SK-N-SH (cell line): ENCODE data around the gene ZNF664. TPM values are rescaled to one million over a fixed set of nuclear protein-coding genes. Genes with fewer than 3 reads are reported as not detected.

Experiments
- CTCF ChIA-PET: fragments of 300-600, 350-600 bp; formaldehyde crosslinking; extraction: SDS; loops from one replicate; lab custom pipeline; 2021; lab: Yijun Ruan, JAX
- POLR2A ChIA-PET: fragments of 350-600 bp; sonication (Branson Sonifier 250); formaldehyde crosslinking; extraction: SDS; loops from one replicate; lab custom pipeline; 2020; ENCODE audit warnings: antibody characterized with exemption, inconsistent platforms; lab: Yijun Ruan, JAX
- DNase-seq: peaks from one replicate; pipeline ENCODE4 v3.0.0; 2012
- H2AFZ ChIP-seq: fragments of 200-600 bp; sonication (generic); 2 replicates; pipeline ENCODE4 v1.8.1; 2016; ENCODE audit warnings: antibody characterized with exemption, mild to moderate bottlenecking, low read depth
- H3F3A ChIP-seq: fragments of 200-600 bp; sonication (generic); replicated peaks from 2 replicates; pipeline ENCODE3; 2016; ENCODE audit warnings: antibody characterized with exemption, mild to moderate bottlenecking; ENCODE audit not compliant: insufficient read depth
- H3K27ac ChIP-seq, 2 experiments: fragments of 200-500 bp in 1 of 2; fragments of 200-600 bp in 1 of 2; sonication (Bioruptor generic) in 1 of 2; sonication (generic), shearing (Covaris generic) in 1 of 2; 2 replicates each; pipeline versions ENCODE4 v1.5.1 to v1.6.1; 2014 to 2016; ENCODE audit warnings: low read depth in 2 of 2, inconsistent platforms in 1 of 2, low read length in 1 of 2, mild to moderate bottlenecking in 1 of 2, mixed read lengths in 1 of 2
- H3K27me3 ChIP-seq: fragments of 200-600 bp; sonication (generic), shearing (Covaris generic); 2 replicates; pipeline ENCODE4 v1.6.1; 2016; ENCODE audit warnings: mixed run types; ENCODE audit not compliant: insufficient read depth
- H3K36me3 ChIP-seq, 2 experiments: fragments of 200-500 bp in 1 of 2; fragments of 200-600 bp in 1 of 2; sonication (Bioruptor generic) in 1 of 2; sonication (generic) in 1 of 2; replicated peaks in 1 of 2; 2 replicates each; pipeline versions ENCODE3 to v1.5.1; 2014 to 2016; ENCODE audit warnings: low read length in 1 of 2, mild to moderate bottlenecking in 1 of 2; ENCODE audit not compliant: insufficient read depth in 2 of 2, control insufficient read depth in 1 of 2
- H3K4me1 ChIP-seq, 2 experiments: fragments of 200-500 bp in 1 of 2; fragments of 200-600 bp in 1 of 2; sonication (Bioruptor generic) in 1 of 2; sonication (generic), shearing (Covaris generic) in 1 of 2; 2 replicates each; pipeline versions ENCODE4 v1.5.1 to v1.6.1; 2014 to 2016; ENCODE audit warnings: low read depth in 1 of 2, low read length in 1 of 2, mixed run types in 1 of 2; ENCODE audit not compliant: insufficient read depth in 2 of 2, control insufficient read depth in 1 of 2
- H3K4me2 ChIP-seq: fragments of 200-600 bp; sonication (generic), shearing (Covaris generic); 2 replicates; pipeline ENCODE4 v1.6.1; 2017; ENCODE audit warnings: mixed run types
- H3K4me3 ChIP-seq, 2 experiments: fragments of 200-500 bp in 1 of 2; fragments of 200-600 bp in 1 of 2; sonication (Bioruptor generic) in 1 of 2; sonication (generic), shearing (Covaris generic) in 1 of 2; 2 replicates each; pipeline versions ENCODE4 v1.5.1 to v1.8.1; 2014 to 2016; ENCODE audit warnings: low read depth in 2 of 2, inconsistent platforms in 1 of 2, low read length in 1 of 2, mild to moderate bottlenecking in 1 of 2, mixed read lengths in 1 of 2, moderate library complexity in 1 of 2
- H3K79me2 ChIP-seq: fragments of 200-600 bp; sonication (generic); 2 replicates; pipeline ENCODE4 v1.8.1; 2017; ENCODE audit warnings: mild to moderate bottlenecking; ENCODE audit not compliant: insufficient read depth
- H3K9ac ChIP-seq: fragments of 200-600 bp; sonication (generic); 2 replicates; pipeline ENCODE4 v1.6.1; 2017; ENCODE audit warnings: mixed run types
- H3K9me2 ChIP-seq: fragments of 200-600 bp; sonication (generic); 2 replicates; pipeline ENCODE4 v1.6.1; 2017; ENCODE audit warnings: mixed run types
- H3K9me3 ChIP-seq: fragments of 200-600 bp; sonication (generic); 2 replicates; pipeline ENCODE4 v1.6.1; 2017; ENCODE audit warnings: mixed run types, mild to moderate bottlenecking, moderate library complexity
- H4K20me1 ChIP-seq: fragments of 200-600 bp; sonication (generic); 2 replicates; pipeline ENCODE4 v1.6.1; 2017; ENCODE audit warnings: mild to moderate bottlenecking, mixed run types; ENCODE audit not compliant: insufficient read depth
- MEF2A ChIP-seq: IDR thresholded peaks from 2 replicates; pipeline ENCODE4 v1.4.0; 2012; ENCODE audit warnings: low read depth, borderline replicate concordance
- NFIC ChIP-seq: IDR thresholded peaks from 2 replicates; pipeline ENCODE4 v1.4.0; 2012; ENCODE audit warnings: borderline replicate concordance
- SIN3A ChIP-seq: IDR thresholded peaks from 2 replicates; pipeline ENCODE4 v1.6.1; 2012; ENCODE audit warnings: low read depth, mild to moderate bottlenecking, low read length, moderate library complexity, borderline replicate concordance
- TAF1 ChIP-seq: IDR thresholded peaks from 2 replicates; pipeline ENCODE4 v1.6.1; 2012; ENCODE audit warnings: low read depth, mild to moderate bottlenecking, low read length, moderate library complexity, borderline replicate concordance
- TCF12 ChIP-seq: IDR thresholded peaks from 2 replicates; pipeline ENCODE4 v1.4.0; 2012
- WGBS: methylation state at CpG from one replicate; pipeline ENCODE4 v1.1.6; 2017; ENCODE audit warnings: low lambda C conversion rate; 5-methylcytosine and 5-hydroxymethylcytosine counted together
- polyA plus RNA-seq, 3 experiments: library from polyadenylated mRNA; depleted of rRNA; stranded (reverse); fragments of >200 nt; gene quantifications; 2 replicates each; pipeline ENCODE4 v1.2.3, GENCODE V29; 2012
- TF ChIP-seq, protein P1 (sequence below): IDR thresholded peaks from 2 replicates; pipeline ENCODE4 v1.4.0; 2012; ENCODE audit warnings: low read depth, borderline replicate concordance
- TF ChIP-seq, protein P2 (sequence below): IDR thresholded peaks from 2 replicates; pipeline ENCODE4 v1.4.0; 2012; ENCODE audit warnings: low read depth, borderline replicate concordance
- TF ChIP-seq, protein P3 (sequence below): IDR thresholded peaks from 2 replicates; pipeline ENCODE4 v1.6.1; 2012; ENCODE audit warnings: mild to moderate bottlenecking, low read depth, low read length, moderate library complexity
- TF ChIP-seq, protein P4 (sequence below): fragments of 150-350 bp; IDR thresholded peaks from 2 replicates; pipeline ENCODE4 v1.6.1; 2017; ENCODE audit warnings: antibody characterized with exemption, low read length, low read depth, borderline replicate concordance

Gene ZNF664
- polyA plus RNA-seq, 1 of the 3 experiments (the other 2 are of a cell fraction), result 34.9 TPM

DNA sequence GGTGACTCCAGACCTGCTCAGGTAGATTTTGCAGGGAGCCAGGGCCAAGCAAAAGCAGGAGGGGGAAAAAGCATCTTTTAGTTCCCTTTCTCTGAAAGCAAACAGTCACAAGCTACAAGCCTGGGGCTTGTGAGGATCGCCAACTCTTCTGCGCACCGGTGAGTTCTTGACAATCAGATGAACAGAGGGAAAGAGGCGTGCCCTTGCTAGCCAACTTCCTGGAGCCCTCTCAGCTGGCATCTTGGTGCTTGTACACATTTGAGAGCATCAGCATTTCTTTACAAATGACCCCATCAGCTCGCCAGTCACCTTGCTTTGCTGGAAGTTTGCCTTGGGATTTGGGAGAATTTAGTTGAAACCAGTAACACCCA lies 55.5 kb downstream of the ZNF664 start:
- H3K4me3 ChIP-seq, result no peak overlapping the region
- ChIA-PET CTCF (interaction anchor here (1.1 to 1.8 kb wide), 2 partner anchors 8 to 737 kb away, joined by 3 to 11 read pairs; no protein-coding TSS in a partner anchor), POLR2A (no interaction called here)
- no peaks in the 10 kb centered on the region for H3K9me2 ChIP-seq
- no peaks in the 10 kb centered on the region for H3K27me3 ChIP-seq
- H4K20me1 ChIP-seq, result no peaks in the 10 kb centered on the region
- no peaks in the 10 kb centered on the region for H3K9me3 ChIP-seq
- no peak overlapping the region for H3K9ac ChIP-seq
- H3K36me3 ChIP-seq, result no peaks in the 10 kb centered on the region
- H2AFZ ChIP-seq, result no peak overlapping the region
- DNase-seq, result no peak
- H3K4me1 ChIP-seq, result peaks cover 25 to 29% of the 10 kb centered on the region in 2 experiments; a peak in 3 of 4 replicates
- WGBS, result 73% methylated on average over 5 of the region's 5 CpGs
- H3K27ac ChIP-seq, result no peak overlapping the region
- H3K4me2 ChIP-seq, result no peak overlapping the region
- no peaks in the 10 kb centered on the region for H3K79me2 ChIP-seq
- TF ChIP-seq NFIC (no peak), MEF2A (no peak), TAF1 (no peak), TCF12 (no peak), SIN3A (no peak)
- TF ChIP-seq, protein P1, sequence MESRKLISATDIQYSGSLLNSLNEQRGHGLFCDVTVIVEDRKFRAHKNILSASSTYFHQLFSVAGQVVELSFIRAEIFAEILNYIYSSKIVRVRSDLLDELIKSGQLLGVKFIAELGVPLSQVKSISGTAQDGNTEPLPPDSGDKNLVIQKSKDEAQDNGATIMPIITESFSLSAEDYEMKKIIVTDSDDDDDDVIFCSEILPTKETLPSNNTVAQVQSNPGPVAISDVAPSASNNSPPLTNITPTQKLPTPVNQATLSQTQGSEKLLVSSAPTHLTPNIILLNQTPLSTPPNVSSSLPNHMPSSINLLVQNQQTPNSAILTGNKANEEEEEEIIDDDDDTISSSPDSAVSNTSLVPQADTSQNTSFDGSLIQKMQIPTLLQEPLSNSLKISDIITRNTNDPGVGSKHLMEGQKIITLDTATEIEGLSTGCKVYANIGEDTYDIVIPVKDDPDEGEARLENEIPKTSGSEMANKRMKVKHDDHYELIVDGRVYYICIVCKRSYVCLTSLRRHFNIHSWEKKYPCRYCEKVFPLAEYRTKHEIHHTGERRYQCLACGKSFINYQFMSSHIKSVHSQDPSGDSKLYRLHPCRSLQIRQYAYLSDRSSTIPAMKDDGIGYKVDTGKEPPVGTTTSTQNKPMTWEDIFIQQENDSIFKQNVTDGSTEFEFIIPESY, result no peak
- TF ChIP-seq, protein P2, sequence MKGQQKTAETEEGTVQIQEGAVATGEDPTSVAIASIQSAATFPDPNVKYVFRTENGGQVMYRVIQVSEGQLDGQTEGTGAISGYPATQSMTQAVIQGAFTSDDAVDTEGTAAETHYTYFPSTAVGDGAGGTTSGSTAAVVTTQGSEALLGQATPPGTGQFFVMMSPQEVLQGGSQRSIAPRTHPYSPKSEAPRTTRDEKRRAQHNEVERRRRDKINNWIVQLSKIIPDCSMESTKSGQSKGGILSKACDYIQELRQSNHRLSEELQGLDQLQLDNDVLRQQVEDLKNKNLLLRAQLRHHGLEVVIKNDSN, result no peak
- TF ChIP-seq, protein P3, sequence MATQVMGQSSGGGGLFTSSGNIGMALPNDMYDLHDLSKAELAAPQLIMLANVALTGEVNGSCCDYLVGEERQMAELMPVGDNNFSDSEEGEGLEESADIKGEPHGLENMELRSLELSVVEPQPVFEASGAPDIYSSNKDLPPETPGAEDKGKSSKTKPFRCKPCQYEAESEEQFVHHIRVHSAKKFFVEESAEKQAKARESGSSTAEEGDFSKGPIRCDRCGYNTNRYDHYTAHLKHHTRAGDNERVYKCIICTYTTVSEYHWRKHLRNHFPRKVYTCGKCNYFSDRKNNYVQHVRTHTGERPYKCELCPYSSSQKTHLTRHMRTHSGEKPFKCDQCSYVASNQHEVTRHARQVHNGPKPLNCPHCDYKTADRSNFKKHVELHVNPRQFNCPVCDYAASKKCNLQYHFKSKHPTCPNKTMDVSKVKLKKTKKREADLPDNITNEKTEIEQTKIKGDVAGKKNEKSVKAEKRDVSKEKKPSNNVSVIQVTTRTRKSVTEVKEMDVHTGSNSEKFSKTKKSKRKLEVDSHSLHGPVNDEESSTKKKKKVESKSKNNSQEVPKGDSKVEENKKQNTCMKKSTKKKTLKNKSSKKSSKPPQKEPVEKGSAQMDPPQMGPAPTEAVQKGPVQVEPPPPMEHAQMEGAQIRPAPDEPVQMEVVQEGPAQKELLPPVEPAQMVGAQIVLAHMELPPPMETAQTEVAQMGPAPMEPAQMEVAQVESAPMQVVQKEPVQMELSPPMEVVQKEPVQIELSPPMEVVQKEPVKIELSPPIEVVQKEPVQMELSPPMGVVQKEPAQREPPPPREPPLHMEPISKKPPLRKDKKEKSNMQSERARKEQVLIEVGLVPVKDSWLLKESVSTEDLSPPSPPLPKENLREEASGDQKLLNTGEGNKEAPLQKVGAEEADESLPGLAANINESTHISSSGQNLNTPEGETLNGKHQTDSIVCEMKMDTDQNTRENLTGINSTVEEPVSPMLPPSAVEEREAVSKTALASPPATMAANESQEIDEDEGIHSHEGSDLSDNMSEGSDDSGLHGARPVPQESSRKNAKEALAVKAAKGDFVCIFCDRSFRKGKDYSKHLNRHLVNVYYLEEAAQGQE, result no peak
- TF ChIP-seq, protein P4, sequence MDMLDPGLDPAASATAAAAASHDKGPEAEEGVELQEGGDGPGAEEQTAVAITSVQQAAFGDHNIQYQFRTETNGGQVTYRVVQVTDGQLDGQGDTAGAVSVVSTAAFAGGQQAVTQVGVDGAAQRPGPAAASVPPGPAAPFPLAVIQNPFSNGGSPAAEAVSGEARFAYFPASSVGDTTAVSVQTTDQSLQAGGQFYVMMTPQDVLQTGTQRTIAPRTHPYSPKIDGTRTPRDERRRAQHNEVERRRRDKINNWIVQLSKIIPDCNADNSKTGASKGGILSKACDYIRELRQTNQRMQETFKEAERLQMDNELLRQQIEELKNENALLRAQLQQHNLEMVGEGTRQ, result no peak
- peaks cover 31% of the 10 kb centered on the region for H3F3A ChIP-seq
